Neuron (in vitro differentiated cells): ENCODE data around the gene PSMA8.
"Not testable (repeated sequence)": the region's sequence is repeated elsewhere in the genome, so short reads cannot be mapped to it uniquely, and the experiment has no call there.

ENCODE experiments used
- H2AFZ ChIP-seq: one replicate; pipeline ENCODE4 v1.6.1; 2013; ENCODE audit warnings: low read depth, mild to moderate bottlenecking, inconsistent platforms, low read length, moderate library complexity
- H3K27me3 ChIP-seq: one replicate; pipeline ENCODE4 v1.6.1; 2013; ENCODE audit warnings: low read length; ENCODE audit not compliant: insufficient read depth
- H3K36me3 ChIP-seq: one replicate; pipeline ENCODE4 v1.6.1; 2013; ENCODE audit warnings: low read length; ENCODE audit not compliant: insufficient read depth
- H3K4me1 ChIP-seq: one replicate; pipeline ENCODE4 v1.6.1; 2013; ENCODE audit warnings: low read length; ENCODE audit not compliant: insufficient read depth
- H3K4me3 ChIP-seq: 2 replicates; pipeline ENCODE4 v1.5.1; 2013; ENCODE audit warnings: mild to moderate bottlenecking, low read length, moderate library complexity
- H3K9me3 ChIP-seq: one replicate; pipeline ENCODE4 v1.6.1; 2013; ENCODE audit warnings: low read length

The PSMA8 gene

GRCh38 chr18:26121994-26122393 is 11.7 kb upstream of the PSMA8 start:
- H3K4me3 ChIP-seq, result not testable (repeated sequence)

GRCh38 chr18:26127786-26128185 is 5.9 kb upstream of the PSMA8 start:
- no peaks in the 10 kb centered on the region for H3K4me1 ChIP-seq
- no peaks in the 10 kb centered on the region for H3K9me3 ChIP-seq
- H3K27me3 ChIP-seq, result no peaks in the 10 kb centered on the region
- no peak overlapping the region for H2AFZ ChIP-seq
- H3K4me3 ChIP-seq, result no peak overlapping the region
- no peaks in the 10 kb centered on the region for H3K36me3 ChIP-seq

More at GRCh38 chr18:26121994-26122393, 11.7 kb upstream of the PSMA8 start:
- H3K4me1 ChIP-seq, H2AFZ ChIP-seq, H3K36me3 ChIP-seq, H3K9me3 ChIP-seq, H3K27me3 ChIP-seq: not testable (repeated sequence)

DNA sequence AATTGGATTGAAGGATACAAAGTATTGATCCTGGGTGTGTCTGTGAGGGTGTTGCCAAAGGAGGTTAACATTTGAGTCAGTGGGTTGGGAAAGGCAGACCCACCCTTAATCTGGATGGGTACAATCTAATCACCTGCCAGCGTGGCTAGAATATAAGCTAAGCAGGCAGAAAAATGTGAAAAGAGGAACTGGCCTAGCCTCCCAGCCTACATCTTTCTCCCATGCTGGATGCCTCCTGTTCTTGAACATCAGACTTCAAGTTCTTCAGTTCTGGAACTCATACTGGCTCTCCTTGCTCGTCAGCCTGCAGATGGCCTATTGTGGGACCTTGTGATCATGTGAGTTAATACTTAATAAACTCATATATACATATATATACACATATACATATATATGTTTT is 5.5 kb upstream of the PSMA8 start:
- not testable (repeated sequence) for H3K9me3 ChIP-seq, H3K4me1 ChIP-seq, H3K4me3 ChIP-seq, H3K27me3 ChIP-seq, H3K36me3 ChIP-seq, H2AFZ ChIP-seq

- Histone ChIP-seq H3K4me1 (no peaks in the 10 kb centered on the region), H3K4me3 (no peak overlapping the region), H3K36me3 (no peaks in the 10 kb centered on the region), H2AFZ (no peak overlapping the region), H3K27me3 (no peaks in the 10 kb centered on the region), H3K9me3 (no peaks in the 10 kb centered on the region)
These were observed 438 bp downstream of the PSMA8 start for GRCh38 chr18:26134107-26134506.

DNA sequence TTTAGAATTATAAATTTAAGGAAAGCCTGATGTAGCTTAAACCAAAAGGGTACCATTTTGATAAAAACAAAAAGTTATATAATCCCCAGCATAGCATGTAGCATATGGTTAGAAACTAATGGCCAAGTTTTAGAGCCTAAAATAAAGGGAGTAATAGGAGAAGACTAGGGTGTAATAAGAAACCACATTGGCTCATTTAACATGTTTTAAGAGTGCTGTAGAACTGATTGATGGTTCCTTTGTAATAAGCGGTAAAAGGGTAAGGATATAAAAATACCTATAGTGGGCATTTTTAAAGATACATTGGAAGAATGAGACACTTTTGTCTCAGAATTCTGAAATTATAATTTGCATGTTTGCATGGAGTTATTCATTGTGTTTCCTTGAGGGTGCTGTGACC is 1.9 kb downstream of the PSMA8 start:
- no peaks in the 10 kb centered on the region for H3K9me3 ChIP-seq
- no peaks in the 10 kb centered on the region for H3K4me1 ChIP-seq

DNA sequence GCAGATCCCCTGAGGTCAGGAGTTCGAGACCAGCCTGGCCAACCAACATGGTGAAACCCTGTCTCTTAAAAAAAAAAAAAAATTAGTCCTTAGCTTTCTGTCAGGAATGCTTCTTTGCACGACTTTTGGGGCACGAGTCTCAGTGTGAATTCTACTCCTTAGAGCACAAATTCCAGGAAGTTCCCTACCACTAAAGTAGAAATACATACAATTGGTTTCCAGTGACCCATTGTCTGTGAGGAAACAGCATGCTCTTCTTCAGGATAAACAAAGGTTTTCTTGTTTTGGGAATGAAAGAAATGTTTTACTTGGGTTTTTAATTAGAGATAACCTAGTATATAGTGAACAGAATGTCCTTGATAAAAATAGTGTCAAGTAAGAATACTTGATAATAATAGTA is 23.7 kb downstream of the PSMA8 start:
- no peaks in the 10 kb centered on the region for H3K36me3 ChIP-seq
- H3K27me3 ChIP-seq, result no peaks in the 10 kb centered on the region
- no peaks in the 10 kb centered on the region for H3K4me1 ChIP-seq
- H3K4me3 ChIP-seq, result no peak overlapping the region
- no peaks in the 10 kb centered on the region for H3K9me3 ChIP-seq
- no peak overlapping the region for H2AFZ ChIP-seq

More for the DNA sequence above, 1.9 kb downstream of the PSMA8 start:
- no peak overlapping the region for H3K4me3 ChIP-seq
- no peak overlapping the region for H2AFZ ChIP-seq
- H3K27me3 ChIP-seq, result no peaks in the 10 kb centered on the region
- no peaks in the 10 kb centered on the region for H3K36me3 ChIP-seq

DNA sequence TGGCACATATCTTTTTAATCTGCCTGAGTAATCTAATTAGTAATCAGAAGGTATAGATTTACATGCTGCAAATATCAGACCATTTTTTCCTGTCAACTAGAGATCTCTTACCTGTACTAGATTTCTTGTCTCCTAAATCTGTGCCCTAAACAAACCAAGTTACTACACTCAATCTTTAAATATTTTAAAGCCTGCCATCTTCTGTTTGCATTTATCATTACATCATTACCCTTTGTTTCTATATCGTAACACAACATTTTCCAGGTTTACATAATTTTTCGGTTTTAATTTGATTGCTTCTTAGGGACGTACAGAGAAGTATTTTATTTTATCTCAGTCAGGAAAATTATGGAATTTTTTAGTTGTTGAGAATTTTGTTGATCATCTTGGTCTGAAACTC is 25.7 kb downstream of the PSMA8 start:
- Histone ChIP-seq H3K36me3 (no peaks in the 10 kb centered on the region), H3K4me3 (no peak overlapping the region), H3K4me1 (no peaks in the 10 kb centered on the region), H3K27me3 (no peaks in the 10 kb centered on the region), H2AFZ (no peak overlapping the region), H3K9me3 (no peaks in the 10 kb centered on the region)

DNA sequence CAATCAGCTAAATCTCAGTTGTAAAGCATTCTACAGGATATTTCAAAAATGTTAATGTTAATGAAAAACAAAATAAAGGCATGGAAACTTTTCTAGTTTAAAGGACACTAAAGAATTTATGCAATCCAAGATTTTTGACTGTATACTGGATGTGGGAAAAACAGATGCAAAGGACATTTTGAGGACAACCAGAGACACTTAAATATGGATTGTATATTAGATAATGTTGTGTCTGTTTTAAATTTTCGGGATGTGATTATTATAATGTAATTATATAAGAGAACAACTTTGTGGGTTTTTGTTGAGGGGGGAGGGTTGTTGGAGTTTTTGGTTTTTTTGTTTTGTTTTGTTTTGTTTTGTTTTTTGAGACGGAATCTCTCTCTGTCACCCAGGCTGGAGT is 30.9 kb downstream of the PSMA8 start:
- H3K27me3 ChIP-seq, result no peaks in the 10 kb centered on the region
- H3K4me3 ChIP-seq, result no peak overlapping the region
- no peak overlapping the region for H2AFZ ChIP-seq
- no peaks in the 10 kb centered on the region for H3K9me3 ChIP-seq
- no peaks in the 10 kb centered on the region for H3K36me3 ChIP-seq
- no peaks in the 10 kb centered on the region for H3K4me1 ChIP-seq

DNA sequence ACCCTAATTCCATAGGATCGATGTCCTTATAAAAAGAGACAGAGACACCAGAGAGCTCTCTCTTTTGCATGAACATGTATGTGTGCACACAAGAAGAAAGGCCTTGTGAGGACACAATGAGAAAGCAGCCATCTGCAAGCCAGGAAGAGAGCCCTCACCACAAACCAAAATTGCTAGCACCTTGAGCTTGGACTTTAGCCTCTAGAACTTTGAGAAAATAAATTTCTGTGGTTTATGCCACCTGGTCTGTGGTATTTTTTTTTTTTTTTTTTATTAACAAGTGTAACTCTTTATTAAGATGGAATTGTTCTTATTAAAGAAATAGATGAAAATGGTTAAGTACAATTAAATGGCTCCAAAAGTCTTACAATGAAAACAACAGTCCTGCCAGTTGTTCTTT is 33.9 kb downstream of the PSMA8 start:
- H3K27me3 ChIP-seq, H3K9me3 ChIP-seq, H3K4me1 ChIP-seq, H2AFZ ChIP-seq, H3K36me3 ChIP-seq, H3K4me3 ChIP-seq: not testable (repeated sequence)

GRCh38 chr18:26175481-26175880 is 41.8 kb downstream of the PSMA8 start:
- H3K36me3 ChIP-seq, result no peaks in the 10 kb centered on the region
- no peak overlapping the region for H2AFZ ChIP-seq
- H3K9me3 ChIP-seq, result no peaks in the 10 kb centered on the region
- no peaks in the 10 kb centered on the region for H3K27me3 ChIP-seq
- no peaks in the 10 kb centered on the region for H3K4me1 ChIP-seq
- H3K4me3 ChIP-seq, result no peak overlapping the region

- H3K4me1 ChIP-seq, result no peaks in the 10 kb centered on the region
- H3K36me3 ChIP-seq, result no peaks in the 10 kb centered on the region
- no peaks in the 10 kb centered on the region for H3K27me3 ChIP-seq
- H3K9me3 ChIP-seq, result no peaks in the 10 kb centered on the region
- no peak overlapping the region for H3K4me3 ChIP-seq
- H2AFZ ChIP-seq, result no peak overlapping the region
These were observed 42.5 kb downstream of the PSMA8 start for GRCh38 chr18:26176134-26176533.

DNA sequence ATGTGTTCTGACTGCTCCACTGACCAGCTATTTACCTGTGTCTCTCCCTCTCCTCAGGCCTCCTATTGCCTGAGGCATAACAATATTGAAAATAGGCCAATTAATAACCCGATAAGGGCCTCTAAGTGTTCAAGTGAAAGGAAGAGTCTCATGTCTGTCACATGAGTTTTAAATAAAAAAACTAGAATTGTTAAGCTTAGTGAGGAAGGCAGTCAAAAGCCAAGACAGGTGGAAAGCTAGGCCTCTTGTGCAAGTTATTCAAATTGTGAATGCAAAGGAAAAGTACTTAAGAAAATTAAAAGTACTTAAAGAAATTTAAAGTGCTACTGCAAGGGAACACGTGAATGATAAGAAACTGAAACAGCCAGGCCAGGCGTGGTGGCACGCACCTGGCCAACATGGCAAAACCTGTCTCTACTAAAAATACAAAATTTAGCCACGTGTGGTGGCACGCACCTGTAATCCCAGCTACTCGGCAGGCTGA is 47.7 kb downstream of the PSMA8 start:
- H3K27me3 ChIP-seq, result no peaks in the 10 kb centered on the region

DNA sequence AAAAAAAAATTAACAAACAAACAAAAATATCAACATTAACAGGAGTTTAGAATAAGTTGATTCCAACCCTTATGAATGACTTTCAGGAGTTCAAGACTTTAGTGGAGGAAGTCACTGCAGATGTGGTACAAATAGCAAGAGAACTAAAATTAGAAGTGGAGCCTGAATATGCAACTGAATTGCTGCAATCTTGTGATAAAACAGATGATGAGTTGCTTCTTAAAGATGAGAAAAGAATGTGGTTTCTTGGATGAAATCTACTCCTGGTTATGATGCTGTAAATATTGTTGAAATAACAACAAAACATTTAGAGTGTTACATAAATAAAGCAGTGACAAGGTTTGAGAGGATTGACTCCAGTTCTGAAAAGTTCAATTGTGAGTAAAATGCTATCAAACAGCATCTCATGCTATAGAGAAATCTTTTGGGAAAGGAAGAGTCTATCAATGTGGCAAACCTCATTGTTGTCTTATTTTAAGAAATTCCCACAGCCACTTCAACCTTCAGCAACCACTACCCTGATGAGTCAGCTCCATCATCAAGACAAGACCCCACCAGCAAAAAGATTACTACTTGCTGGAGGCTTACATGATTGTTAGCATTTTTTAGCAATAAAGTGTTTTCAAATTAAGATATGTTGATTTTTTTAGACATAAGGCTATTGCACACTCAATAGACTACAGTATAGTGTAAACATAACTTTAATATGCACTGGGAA is 49.9 kb downstream of the PSMA8 start:
- no peak overlapping the region for H3K4me3 ChIP-seq
- no peak overlapping the region for H2AFZ ChIP-seq
- H3K36me3 ChIP-seq, result no peaks in the 10 kb centered on the region
- H3K4me1 ChIP-seq, result no peaks in the 10 kb centered on the region
- H3K27me3 ChIP-seq, result no peaks in the 10 kb centered on the region
- no peaks in the 10 kb centered on the region for H3K9me3 ChIP-seq

More for the DNA sequence above, 47.7 kb downstream of the PSMA8 start:
- no peaks in the 10 kb centered on the region for H3K36me3 ChIP-seq
- no peak overlapping the region for H2AFZ ChIP-seq
- H3K4me3 ChIP-seq, result no peak overlapping the region
- no peaks in the 10 kb centered on the region for H3K4me1 ChIP-seq
- H3K9me3 ChIP-seq, result no peaks in the 10 kb centered on the region

DNA sequence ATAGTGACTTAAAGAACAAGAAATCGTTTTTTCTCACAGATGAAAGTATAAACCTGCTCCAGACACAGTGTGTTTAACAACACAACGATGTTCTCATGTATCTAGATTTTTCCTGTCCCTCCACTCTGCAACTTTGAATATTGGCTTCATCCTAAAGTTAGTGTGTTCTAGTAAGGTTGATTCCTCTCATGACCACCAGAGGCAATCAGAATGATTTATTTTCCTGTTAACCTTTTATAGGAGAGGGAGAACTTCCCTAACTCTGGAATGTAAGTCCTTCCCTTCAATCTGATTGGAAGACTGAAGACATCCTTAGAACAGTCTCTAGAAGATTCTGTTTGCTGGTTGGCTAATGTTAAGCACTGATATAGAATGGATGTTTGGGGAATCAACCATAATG is 51.6 kb downstream of the PSMA8 start:
- H3K4me3 ChIP-seq, result no peak overlapping the region
- H3K27me3 ChIP-seq, result no peaks in the 10 kb centered on the region
- no peaks in the 10 kb centered on the region for H3K4me1 ChIP-seq
- H3K36me3 ChIP-seq, result no peaks in the 10 kb centered on the region
- no peak overlapping the region for H2AFZ ChIP-seq
- H3K9me3 ChIP-seq, result no peaks in the 10 kb centered on the region
